GM03348 (cell line): Measurements from ENCODE around the gene THSD1.
A peak's percentile ranks its signal among the peaks of the same experiment; 100 is the strongest.
"Not testable (repeated sequence)": the region's sequence is repeated elsewhere in the genome, so short reads cannot be mapped to it uniquely, and the experiment has no call there.

ENCODE experiments used
- DNase-seq: peaks from one replicate; pipeline ENCODE4 v3.0.0; 2012; ENCODE audit warnings: low spot score

The THSD1 gene

DNA sequence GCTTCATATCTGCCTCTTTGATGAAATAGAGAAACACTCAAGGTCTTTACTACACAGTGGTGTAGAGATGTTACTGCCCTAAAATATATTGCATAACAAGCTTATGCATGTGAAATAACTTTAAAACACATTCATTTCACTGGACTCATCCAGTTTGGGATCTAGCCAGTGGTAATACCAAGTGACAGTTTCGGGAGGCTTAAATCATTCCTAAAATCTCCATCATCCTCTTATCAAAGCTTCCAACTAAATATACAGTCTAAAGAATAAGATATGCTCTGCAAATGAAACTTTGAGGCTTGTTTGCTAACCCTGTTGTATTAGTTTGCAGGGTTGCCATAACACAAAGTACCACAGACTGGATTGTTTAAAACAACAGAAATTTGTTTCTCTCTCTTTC lies 52.8 kb downstream of the THSD1 start:
- peak; percentile 80 for DNase-seq

DNA sequence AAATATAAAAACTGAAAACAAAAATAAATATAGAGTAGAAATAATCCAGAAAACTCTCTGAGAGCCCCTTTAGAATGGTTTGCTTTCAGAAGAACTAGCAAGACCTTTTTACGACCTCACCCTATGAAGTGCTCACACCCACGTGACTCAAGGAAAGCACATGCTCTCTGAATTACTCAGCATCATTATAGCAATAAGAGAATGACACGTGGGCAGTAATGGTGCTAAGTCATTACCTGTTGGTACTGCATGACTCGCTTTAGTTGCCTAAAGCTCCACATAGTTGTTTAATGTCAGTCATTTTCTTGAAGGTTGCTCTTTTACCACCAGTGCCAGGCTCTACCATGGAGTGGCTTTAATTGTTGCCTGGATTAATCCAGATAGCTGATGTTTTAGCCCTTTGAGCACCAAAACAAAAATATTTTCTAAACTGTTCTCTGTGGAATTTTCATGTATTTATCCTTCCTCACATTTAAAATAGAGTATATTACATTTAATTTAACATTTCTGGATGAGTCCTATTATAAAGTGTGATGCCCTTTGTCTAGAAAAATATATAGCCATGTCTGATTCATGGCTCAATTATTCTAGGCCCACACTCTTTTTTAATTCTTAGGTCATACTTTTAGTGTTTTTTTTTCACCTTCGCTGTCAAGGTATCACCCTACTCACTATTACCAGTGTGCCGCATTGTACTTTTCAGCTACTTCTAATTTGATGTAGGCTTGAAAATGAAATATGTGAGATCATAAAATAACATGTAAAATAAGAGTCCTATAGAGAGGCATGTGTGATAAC lies 56.8 kb downstream of the THSD1 start:
- peak; percentile 55 for DNase-seq

DNA sequence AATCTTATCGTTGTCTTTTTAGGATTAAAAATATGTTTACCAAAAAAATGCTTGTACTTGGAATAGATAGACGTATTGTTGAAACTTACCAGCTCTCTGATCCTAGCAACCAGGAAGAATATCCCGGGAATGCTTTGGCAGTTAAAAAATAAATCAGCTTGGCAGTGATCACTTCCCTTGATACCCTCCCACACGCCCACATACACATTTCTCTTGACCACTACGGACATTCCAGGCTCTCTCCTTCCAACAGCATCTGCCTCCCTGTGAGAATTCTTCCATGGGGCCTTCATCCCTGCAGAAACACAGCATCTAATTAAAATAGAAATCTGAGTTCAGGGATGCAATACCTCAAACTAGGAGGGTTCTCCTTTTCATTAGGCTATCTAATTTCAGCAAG lies 57.9 kb downstream of the THSD1 start:
- peak; percentile 85 for DNase-seq

DNA sequence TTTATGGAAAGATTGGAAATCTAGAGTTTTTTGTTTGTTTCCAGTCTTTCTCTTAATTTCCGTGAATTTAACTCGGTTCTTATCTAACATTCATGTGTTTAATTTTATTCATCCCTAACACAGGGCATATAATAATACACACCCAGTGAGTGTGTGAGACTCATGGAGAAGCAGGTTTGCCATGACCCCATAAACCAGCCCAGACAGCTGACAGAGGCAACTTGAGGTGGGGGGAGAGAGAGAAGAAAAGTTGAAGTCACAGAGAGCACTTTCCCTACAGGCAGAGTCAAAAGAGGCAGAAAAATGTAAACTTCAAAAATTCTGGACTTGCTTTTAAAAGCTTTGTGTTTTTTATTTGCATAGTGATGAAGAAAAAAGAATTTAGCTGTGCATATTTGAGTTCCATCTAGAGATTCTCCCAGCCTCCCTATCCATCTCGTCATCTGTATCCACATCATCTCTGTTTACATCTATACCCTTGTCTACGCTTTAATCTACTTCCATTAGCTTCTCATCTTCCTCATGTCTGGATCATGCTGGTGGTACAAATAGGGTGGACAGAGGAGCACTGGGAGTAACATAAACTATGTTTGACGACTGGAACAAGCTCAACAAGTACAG lies 60.2 kb downstream of the THSD1 start:
- DNase-seq, result no peak

DNA sequence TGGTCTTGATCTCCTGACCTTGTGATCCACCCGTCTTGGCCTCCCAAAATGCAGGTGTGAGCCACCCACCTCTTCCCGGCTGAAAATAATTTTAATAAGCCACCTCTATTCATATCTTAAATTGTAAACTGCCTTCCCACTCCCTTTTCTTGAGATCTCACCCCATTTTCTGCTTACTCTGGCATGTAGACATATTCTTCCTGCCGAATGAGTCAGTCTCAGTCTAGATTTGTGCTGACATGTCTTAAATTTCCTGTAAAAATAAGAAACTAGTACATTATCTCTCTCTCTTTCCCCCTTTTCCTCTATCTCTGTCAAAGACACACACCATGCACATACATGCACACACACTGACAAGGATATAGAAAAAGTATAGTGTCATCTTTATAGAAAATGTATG lies 60.9 kb downstream of the THSD1 start:
- peak; percentile 42 for DNase-seq

DNA sequence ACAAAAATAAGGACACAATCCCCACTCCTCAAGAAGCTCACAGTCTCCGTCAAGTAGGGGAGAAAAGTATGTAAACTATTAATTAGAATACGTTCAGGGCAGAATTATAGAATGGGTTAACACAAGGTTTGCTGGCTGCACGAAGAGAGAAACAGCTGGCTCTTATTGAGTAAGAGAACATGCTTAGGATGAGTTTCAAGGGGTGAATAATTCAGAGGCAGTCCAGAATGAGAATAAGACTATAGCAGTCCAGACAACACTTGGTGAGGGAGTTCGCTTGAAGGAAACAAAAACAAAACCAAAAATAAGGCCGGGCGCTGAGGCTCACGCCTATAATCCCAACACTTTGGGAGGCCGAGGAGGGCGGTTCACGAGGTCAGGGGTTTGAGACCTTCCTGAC lies 61.9 kb downstream of the THSD1 start:
- DNase-seq, result peak; percentile 65

DNA sequence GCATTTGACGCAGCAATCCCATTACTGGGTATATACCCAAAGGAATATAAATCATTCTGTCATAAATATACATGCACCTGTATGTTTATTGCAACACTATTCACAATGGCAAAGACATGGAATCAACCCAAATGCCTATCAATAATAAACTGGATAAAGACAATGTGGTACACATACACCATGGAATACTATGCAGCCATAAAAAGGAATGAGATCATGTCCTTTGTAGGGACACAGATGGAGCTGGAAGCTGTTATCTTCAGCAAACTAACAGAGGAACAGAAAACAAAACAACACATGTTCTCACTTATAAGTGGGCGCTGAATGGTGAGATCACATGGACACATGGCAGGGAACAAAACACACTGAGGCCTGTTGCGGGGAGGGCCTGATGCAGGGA lies 63.8 kb downstream of the THSD1 start:
- not testable (repeated sequence) for DNase-seq

DNA sequence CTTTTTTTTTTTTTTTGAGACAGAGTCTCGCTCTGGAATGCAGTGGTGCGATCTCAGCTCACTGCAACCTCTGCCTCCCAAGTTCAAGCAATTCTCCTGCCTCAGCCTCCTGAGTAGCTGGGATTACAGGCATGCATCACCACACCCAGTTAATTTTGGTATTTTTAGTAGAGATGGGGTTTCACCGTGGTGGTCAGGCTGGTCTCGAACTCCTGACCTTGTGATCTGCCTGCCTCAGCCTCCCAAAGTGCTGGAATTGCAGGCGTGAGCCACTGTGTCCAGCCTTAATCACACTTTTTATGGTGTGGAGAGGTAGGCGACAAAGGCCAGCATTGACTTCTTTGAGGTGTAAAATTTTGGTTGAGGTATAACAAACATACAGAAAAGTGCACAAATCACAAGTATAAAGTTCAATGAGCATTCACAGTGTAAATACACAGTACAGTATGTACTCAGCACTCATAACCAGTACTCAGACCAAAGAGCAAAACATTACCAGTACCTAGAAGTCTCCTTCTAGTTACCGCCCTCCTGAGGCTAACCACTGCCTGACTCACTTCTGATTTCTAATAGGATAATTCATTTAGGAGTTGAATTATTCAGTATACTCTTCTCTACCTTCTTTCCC lies 68.0 kb downstream of the THSD1 start:
- not testable (repeated sequence) for DNase-seq

DNA sequence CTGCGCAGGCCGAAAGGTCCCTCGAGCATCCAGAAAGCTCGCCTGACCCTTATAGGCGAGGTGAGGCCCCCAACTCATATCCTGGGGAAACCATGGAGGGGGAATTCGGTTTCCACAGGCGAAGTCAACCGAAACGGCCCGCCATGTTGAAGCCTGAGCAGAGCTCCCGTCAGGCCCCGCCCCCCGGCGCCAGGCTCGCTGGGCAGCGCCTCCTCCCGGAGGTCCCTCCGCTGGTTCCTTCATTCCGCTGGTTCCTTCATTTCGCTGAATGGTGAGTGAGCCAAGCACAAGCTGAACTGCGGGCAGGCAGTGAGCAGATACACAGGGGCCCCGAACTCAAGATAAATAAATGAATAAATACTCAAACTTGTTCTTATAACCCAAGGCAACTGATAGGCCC lies 71.9 kb downstream of the THSD1 start:
- not testable (repeated sequence) for DNase-seq

DNA sequence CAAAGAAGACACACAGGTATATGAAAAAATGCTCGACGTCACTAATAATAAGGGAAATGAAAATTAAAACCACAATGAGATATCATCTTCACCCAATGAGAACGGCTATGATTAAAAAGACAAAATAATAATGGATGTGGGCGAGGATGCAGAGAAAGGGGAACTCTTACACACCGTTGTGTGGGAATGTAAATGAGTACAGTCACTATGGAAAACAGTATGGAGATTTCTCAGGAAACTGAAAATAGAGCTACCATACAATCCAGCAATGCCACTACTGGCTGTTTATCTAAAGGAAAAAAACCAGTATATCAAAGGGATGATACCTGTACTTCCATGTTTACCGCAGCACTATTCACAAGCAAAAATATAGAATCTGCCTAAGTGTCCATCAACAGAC lies 74.1 kb downstream of the THSD1 start:
- DNase-seq, result not testable (repeated sequence)
